ENCODE results near the gene POLRMT. TPM values are rescaled to one million over a fixed set of nuclear protein-coding genes. Genes with fewer than 3 reads are reported as not detected.

The POLRMT gene
- total and polyA plus RNA-seq, 11 donors = 32.0 to 78.0 (median 41.5) TPM

GRCh38 chr19:645912-646778 is 12.8 kb upstream of the POLRMT start:
- Histone ChIP-seq H3K36me3 (peaks cover 0 to 62% (median 43%) of the 10 kb centered on the region in 9 donors), H3K4me3 (no peak overlapping the region)
- no peak for ATAC-seq

GRCh38 chr19:644789-645188 is 11.5 kb upstream of the POLRMT start:
- intact Hi-C loops (cut with DNase I) = no loop called here
- 78 to 85% (median 81%) methylated on average over 11 to 14 of the region's 14 CpGs for WGBS, 4 donors
- no peak for DNase-seq

More at GRCh38 chr19:645912-646778, 12.8 kb upstream of the POLRMT start:
- Histone ChIP-seq H3K27me3 (no peaks in the 10 kb centered on the region), H3K27ac (no peak overlapping the region), H3K4me1 (no peaks in the 10 kb centered on the region), H3K9me3 (no peaks in the 10 kb centered on the region)
- intact Hi-C loops (cut with DNase I) = no loop called here
- TF ChIP-seq POLR2A (IDR thresholded peaks at IDR 0.05) = no peak
- TF ChIP-seq CTCF (IDR thresholded peaks at IDR 0.05) = no peak
- no peak for DNase-seq
- WGBS, 4 donors = 93 to 95% (median 94%) methylated on average over 35 to 62 of the region's 62 CpGs

GRCh38 chr19:644363-644762 is 11.0 kb upstream of the POLRMT start:
- ATAC-seq (no peak), DNase-seq (no peak)
- intact Hi-C loops (cut with DNase I) = no loop called here
- no peak for TF ChIP-seq CTCF (IDR thresholded peaks at IDR 0.05)
- no peak for TF ChIP-seq POLR2A (IDR thresholded peaks at IDR 0.05)
- H3K36me3 ChIP-seq = peaks cover 0 to 47% (median 35%) of the 10 kb centered on the region in 9 donors
- 67 to 76% (median 72%) methylated on average over 12 to 28 of the region's 28 CpGs for WGBS, 4 donors
- H3K27me3 ChIP-seq = no peaks in the 10 kb centered on the region
- no peak overlapping the region for H3K4me3 ChIP-seq
- H3K27ac ChIP-seq = no peak overlapping the region
- no peaks in the 10 kb centered on the region for H3K9me3 ChIP-seq
- H3K4me1 ChIP-seq = peaks cover 0 to 6% (median under 1%) of the 10 kb centered on the region in 12 donors

More at GRCh38 chr19:644789-645188, 11.5 kb upstream of the POLRMT start:
- H3K36me3 ChIP-seq = peaks cover 0 to 51% (median 37%) of the 10 kb centered on the region in 9 donors
- peaks cover 0 to 4% (median 0%) of the 10 kb centered on the region in 12 donors for H3K4me1 ChIP-seq
- TF ChIP-seq CTCF (IDR thresholded peaks at IDR 0.05) (no peak), POLR2A (IDR thresholded peaks at IDR 0.05) (no peak)
- H3K27ac ChIP-seq = no peak overlapping the region
- no peak for ATAC-seq
- H3K27me3 ChIP-seq = no peaks in the 10 kb centered on the region
- H3K4me3 ChIP-seq = no peak overlapping the region
- no peaks in the 10 kb centered on the region for H3K9me3 ChIP-seq

- ATAC-seq = no peak
- peaks cover 0 to 2% (median 0%) of the 10 kb centered on the region in 9 donors for H3K27me3 ChIP-seq
- TF ChIP-seq CTCF (IDR thresholded peaks at IDR 0.05) = no peak
- TF ChIP-seq POLR2A (IDR thresholded peaks at IDR 0.05) = no peak
Observed at GRCh38 chr19:643736-644135, 10.4 kb upstream of the POLRMT start.

More at GRCh38 chr19:643736-644135, 10.4 kb upstream of the POLRMT start:
- Histone ChIP-seq H3K36me3 (peaks cover 0 to 40% (median 29%) of the 10 kb centered on the region in 9 donors), H3K4me3 (no peak overlapping the region), H3K27ac (no peak overlapping the region), H3K9me3 (no peaks in the 10 kb centered on the region), H3K4me1 (peaks cover 0 to 12% (median 7%) of the 10 kb centered on the region in 12 donors)
- intact Hi-C loops (cut with DNase I) = no loop called here
- WGBS, 4 donors = 88 to 92% (median 90%) methylated on average over 24 of the region's 24 CpGs
- no peak for DNase-seq

All from heart left ventricle (tissue), 16 donors.